Mucosa of stomach (tissue), 1 donor: ENCODE results near the gene PTGER4.

Experiments
- H3K27me3 ChIP-seq: one replicate; pipeline ENCODE4 v1.7.0; 2013; ENCODE audit warnings: mild to moderate bottlenecking, low read length; ENCODE audit not compliant: control insufficient read depth, insufficient read depth
- H3K36me3 ChIP-seq: one replicate; pipeline ENCODE4 v1.7.0; 2013; ENCODE audit warnings: low read length; ENCODE audit not compliant: control insufficient read depth, insufficient read depth
- H3K4me1 ChIP-seq: one replicate; pipeline ENCODE4 v1.7.0; 2013; ENCODE audit warnings: mild to moderate bottlenecking, low read length; ENCODE audit not compliant: control insufficient read depth, insufficient read depth
- H3K4me3 ChIP-seq: one replicate; pipeline ENCODE4 v1.7.0; 2013; ENCODE audit warnings: low read length
- H3K9ac ChIP-seq: one replicate; pipeline ENCODE4 v1.7.0; 2013; ENCODE audit warnings: mild to moderate bottlenecking, low read length, moderate library complexity
- H3K9me3 ChIP-seq: one replicate; pipeline ENCODE4 v1.7.0; 2013; ENCODE audit warnings: mild to moderate bottlenecking, low read length, moderate library complexity; ENCODE audit not compliant: control insufficient read depth
- donor health status: Pancreatic carcinoma.

Gene PTGER4

DNA sequence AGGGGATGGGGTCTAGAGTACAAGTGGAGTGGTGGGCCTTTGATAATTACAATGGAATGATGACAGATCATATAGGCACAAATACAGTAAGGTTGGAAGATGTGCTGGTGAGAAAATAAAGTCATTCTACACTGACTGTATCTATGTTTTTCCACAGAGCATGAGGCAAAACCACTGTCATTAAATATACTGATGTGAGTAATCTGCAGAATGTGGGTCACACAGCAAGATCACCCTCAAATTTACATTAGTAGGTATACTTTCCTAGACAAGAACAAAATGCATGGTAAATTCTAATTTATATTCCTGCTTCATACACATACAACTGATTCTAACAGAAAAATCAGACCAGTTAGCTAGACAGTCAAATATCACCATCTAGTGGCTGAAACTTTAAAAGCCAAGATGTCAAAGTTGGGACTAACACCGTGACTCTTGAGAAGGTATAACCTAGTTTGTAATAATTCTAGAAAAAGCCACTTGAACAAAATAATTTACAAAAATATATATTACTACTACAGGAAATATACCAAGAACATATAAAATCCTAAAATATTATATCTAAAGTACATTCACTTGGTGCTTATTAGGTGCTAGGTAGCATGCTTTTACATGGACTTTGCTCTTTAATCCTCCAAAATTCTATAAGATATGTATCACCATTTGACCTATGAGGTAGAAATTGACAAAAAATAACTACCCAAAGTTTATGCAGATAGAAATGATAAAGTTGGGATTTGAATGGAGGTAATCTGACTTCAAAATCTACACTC is 56.6 kb downstream of the PTGER4 start:
- H3K9ac ChIP-seq: no peak overlapping the region
- H3K36me3 ChIP-seq: no peaks in the 10 kb centered on the region
- no peak overlapping the region for H3K4me3 ChIP-seq
- no peaks in the 10 kb centered on the region for H3K9me3 ChIP-seq
- no peaks in the 10 kb centered on the region for H3K27me3 ChIP-seq
- H3K4me1 ChIP-seq: peaks cover 31% of the 10 kb centered on the region

- Histone ChIP-seq H3K27me3 (no peaks in the 10 kb centered on the region), H3K9ac (no peak overlapping the region), H3K9me3 (no peaks in the 10 kb centered on the region), H3K36me3 (no peaks in the 10 kb centered on the region), H3K4me1 (peaks cover 22% of the 10 kb centered on the region), H3K4me3 (no peak overlapping the region)
Measured at GRCh38 chr5:40738502-40738901, 58.8 kb downstream of the PTGER4 start.
